CD4-positive, alpha-beta T cell treated with Interleukin-21 for 1 hour (primary cell): ENCODE data around the gene GABRB1.

Experiments
- DNase-seq: peaks from one replicate; pipeline ENCODE4 v3.0.0-alpha.2; 2020

The GABRB1 gene

DNA sequence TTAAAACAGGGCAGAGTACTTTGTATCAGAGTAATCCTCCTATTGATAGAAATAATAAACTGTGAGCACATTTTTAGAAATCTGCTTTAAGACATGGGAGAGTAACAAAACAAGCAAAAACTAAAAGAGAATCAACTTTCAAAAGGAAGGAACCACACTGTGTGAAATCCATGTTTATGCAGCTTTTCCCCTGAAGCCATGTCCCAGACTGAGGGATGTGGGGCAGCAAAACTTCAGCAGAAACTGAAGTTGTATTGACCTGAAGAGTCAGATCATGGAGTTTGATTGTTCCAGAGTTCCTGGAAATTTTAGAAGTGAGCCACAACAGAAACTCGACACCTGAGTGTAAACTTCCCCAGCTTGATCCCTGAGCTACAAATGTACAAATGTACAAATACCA is 378.9 kb downstream of the GABRB1 start:
- DNase-seq: no peak

DNA sequence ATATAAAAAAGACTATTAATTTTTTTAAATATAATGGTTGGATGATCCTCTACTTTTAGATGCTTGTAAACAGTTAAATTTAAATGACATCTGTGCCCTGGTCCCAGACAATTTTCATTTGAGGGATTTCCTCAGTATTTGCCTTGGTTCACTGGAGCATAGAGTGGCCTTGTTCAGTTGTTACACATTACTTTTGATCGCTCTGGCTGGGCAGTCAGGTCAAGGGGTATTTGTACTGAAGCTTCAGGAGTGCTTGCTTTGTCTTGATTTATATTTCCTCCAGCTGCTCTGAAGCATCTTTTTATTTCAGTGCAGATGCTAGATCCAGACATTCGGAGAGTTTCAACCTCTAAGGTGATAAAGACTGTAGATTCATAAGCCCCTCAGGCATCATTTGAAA is 382.2 kb downstream of the GABRB1 start:
- DNase-seq: no peak

DNA sequence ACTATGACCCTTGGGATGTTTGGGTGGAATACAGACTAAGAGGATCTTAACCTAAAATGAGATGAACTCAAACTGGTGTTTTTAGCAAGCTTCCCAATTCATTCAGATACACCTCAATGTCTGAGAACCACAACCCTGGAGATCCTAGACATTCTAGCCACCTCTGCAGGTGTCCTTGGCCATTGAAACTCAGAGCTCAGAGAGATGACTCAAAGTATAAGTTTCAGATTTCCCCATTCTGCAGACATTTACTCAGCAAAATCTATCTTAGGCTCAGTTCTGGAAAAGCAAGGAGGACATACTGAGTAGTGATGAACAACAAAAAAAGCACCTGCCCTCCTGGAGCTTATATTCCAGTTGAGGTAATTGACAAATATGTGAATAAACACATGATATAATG is 384.4 kb downstream of the GABRB1 start:
- no peak for DNase-seq

DNA sequence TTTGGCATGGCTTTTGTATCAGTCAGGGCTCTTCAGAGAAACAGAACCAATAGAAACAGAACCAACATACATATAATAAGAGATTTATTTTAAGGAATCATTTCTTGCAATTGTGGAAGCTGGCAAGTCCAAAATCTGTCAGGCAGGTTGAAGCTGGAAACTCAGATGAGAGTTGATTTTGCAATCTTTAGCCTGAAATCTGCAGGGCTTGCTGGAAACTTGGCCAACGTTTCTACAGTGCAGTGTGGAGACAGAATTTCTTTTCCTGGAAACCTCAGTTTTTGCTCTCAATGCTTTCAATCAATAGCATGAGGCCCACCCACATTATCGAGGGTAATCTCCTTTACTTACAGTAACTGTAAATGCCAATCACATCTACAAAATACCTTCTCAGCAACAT is 386.8 kb downstream of the GABRB1 start:
- DNase-seq: no peak

DNA sequence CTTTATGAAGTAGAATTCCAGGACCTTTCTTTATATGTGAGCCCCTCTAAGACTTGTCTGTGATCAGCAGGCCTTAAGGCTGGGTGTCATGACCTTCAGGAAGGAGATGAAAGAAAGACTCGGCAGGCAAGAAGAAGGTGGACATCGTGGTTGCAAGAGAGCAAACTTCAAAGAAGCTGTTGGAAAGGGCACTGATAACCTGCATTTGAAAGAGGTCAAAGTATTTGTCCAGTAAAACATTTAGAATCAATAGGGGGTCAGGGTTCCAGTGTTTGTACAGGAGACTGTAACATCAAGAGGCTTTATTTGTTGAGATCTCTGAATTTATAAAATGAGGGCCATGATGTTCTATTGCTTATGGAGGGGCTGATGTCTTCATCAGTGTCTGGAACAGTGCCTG is 387.9 kb downstream of the GABRB1 start:
- DNase-seq: no peak

DNA sequence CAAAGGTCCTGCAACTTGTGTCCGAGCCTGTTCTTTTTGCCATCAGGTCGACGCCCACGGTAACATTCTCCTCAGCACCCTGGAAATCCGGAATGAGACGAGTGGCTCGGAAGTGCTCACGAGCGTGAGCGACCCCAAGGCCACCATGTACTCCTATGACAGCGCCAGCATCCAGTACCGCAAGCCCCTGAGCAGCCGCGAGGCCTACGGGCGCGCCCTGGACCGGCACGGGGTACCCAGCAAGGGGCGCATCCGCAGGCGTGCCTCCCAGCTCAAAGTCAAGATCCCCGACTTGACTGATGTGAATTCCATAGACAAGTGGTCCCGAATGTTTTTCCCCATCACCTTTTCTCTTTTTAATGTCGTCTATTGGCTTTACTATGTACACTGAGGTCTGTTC is 394.3 kb downstream of the GABRB1 start:
- no peak for DNase-seq

DNA sequence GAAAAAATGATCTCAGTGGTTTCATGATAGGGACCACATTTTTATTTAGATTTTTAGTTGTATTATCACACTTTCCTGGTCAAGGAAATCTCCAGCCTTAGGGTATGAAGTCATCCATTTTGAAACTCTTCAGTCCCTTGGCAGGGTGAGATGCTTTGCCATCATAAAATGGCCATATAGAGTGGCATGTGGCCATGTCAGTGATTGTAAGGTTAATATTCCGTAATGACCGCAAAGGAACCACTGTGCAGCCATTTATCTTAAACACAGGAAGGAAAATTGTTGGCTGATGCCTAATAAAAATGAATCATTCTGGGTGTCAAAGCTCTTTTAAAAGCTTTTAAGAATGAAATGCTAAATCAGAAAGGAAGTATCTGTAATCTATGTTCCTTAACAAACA is 396.6 kb downstream of the GABRB1 start:
- no peak for DNase-seq

DNA sequence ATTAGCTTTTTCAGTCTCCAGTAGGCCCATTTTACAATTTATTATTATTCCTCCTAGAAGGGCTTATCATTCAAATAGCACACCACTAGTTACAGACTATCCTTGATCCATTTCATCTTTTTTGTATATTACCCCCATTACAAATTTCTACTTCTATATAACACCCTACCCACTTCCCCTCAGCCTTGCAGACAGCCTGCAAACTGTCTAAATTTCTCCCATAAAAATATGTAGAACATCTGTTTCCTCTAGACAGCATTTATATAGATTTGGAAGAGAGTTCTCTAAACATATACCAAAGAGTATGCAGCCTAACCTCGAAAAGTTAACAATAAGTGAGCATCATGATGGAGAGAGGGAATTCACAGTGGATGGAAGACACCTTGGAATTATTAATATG is 401.4 kb downstream of the GABRB1 start:
- no peak for DNase-seq

DNA sequence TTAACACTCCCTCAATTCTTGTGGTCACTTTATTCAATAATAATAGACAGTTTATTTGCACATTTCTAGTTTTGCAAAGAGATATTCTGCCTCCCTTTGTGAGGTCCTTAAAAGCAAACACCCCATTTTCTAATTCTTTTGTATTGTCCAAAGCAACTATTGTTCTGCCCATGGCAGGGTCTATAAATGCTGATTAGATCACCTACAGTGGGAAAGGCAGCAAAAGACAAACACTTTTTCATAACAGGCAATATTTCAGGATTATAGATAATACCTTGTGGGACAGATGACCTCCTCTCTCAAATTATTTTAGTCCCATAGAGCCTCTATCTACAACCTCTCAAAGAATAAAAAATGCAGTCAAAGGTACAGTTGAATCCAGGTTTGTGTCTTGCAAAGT is 403.6 kb downstream of the GABRB1 start:
- DNase-seq: no peak

DNA sequence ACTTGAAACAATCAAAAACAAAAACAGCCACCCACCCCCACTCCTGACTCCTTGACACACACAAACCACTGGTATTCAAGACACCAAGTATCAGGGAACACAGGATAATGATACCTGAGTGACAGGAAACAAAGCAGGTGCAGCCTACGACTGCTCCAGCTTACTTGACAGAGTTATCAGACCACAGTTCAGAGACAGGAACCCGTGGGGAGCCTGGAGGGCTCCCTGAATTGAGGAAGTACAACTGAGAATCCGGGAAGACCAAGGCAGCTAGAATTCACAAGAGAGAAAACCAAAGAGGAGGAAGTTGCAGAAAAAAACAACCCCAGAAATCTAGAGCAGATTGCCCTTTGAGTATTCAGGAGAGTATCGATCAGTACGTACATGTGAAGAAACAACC is 411.6 kb downstream of the GABRB1 start:
- no peak for DNase-seq

DNA sequence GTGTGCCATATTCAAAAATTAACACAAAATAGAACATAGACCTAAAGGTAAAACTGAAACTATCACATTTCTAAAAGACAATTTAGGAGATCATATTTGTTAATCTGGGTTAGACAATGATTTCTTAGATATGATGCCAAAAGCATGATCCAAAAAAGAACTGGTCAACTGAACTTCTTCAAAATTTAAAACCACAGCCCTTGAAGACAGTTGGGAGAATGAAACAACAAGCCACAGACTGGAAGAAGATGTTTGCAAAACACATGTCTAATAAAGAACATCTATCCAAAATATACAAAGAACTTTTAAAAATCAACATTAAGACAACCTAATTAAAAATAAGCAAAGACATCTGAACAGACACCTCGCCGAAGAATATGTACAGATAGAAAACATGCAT is 412.7 kb downstream of the GABRB1 start:
- DNase-seq: no peak

DNA sequence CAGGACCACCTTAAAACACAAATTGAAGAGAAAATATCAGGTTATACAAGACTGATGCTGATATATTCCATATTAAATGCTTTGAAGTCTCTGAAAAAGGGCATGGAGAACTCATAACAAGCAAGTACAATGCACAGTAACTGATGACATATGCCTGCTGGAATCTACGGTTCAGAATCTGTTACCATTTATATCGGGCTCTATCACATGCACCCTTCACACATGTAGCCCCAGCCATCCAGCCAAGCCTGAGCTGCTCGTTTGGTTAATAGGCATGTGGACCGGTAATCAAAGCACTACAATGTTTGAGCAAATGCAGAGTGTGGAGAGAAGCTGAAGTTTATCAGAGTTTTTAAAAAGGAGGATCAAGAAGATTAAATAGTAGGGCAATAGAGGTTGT is 420.3 kb downstream of the GABRB1 start:
- no peak for DNase-seq

DNA sequence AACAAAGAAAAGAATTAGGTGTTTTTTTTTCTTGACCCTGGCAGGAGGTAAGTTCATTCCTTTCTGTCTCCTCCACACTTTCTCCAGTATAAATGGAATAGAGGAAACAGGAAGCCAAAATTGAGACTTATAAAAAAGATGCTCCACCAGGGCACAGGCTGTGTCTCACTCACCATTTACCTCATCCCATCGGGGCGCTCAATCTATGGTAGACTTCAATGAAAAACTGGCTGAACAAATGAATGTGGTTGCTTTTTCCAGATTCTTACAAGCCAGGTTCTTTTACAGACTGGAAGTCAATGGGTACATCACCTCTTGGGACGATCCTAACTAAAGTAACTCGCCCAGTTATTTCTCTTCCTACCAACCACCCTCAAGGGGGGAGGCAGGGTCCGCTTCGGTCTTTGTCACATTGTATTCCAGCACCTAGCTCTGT is 431.4 kb downstream of the GABRB1 start:
- DNase-seq: no peak

DNA sequence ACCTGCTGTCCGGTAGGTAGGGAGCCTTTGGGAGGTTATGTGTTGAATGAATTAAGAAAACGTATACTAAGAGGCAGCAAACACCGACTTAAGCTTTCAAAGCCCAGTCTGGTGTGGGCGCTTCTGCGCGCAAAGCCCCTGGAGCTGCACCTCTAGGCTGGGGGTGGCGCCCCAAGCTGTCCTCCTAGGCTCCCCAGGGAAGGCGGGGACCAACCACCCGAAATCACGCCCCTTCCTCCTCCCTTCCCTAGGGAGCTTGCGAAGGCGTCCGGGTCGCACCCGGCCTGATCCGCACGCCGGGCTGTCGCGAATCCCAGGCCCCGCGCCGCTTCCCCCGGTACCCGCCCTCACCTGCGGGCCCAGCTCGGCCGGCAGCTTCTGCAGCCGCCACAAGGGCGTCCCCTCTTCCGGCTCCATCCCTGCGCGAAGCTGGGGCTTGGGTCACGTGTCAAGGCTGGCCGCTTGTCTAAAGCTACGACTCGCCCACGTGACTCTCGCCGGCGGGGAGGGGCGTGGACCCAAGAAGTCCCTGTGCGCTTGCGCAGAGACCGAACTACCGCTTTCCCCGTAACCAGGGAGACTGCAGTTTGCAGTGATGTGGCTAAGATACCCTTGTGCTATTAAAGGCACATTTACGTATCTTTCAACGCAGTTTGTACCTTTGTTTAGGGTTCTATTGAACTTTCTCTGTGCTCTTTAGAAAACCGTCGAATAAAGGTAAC is 432.0 kb downstream of the GABRB1 start, which contains the start of gene COMMD8:
COMMD8 (minus strand) TSS at position 468 of the 722 bp plus-strand sequence; CDS start at position 417, 51 bp downstream.
- peak; percentile 98 for DNase-seq

DNA sequence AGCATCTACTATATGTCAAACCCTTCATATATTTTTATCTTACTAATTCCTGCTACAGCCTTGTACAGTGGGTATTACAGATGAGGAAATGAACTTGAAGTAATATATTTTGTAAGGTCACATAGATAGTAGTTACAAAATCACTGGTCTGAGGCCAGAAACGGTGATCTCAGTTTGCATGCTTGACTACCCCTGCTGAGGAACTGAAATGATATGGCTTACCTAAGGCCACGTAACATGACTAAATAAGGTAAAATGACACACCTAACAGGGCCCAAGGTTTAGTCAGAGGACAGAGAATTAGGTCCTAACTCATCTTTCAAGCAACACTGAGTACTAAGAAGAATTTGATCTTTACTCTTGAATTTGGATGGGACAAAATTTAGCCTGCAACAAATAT is 433.6 kb downstream of the GABRB1 start:
- DNase-seq: no peak

DNA sequence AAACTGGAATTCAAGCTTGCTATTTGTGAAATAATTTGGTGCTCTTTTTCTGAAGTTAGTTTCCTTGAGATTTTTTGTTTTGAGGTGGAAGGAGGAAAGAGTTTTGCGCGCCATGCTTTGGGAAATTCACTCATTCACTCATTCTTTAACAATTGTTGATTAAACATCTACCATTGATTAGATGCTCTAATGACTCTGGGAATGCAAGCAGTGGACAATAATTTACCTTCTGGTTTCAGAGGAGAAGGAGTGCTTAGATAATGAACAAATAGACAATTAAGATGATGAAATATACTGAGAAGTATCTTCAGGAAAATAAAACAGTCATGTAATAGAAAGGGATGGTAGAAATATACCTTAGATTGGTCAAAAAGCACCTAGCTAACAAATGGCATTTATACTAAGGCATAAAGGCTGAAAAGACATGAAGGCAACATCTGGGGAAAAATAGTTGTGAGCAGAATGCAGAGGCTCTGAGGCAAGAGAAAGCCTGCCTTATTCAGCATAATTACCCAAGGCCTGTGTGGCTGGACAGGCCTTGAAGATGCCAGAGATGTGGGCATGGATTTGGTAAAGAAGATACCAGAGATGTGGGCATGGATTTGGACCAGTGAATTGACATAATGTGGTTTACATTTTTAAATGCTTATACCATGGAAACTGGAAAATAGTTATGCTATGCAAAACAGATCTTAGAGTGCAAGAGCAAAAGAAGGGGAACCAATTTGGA is 434.9 kb downstream of the GABRB1 start:
- no peak for DNase-seq

DNA sequence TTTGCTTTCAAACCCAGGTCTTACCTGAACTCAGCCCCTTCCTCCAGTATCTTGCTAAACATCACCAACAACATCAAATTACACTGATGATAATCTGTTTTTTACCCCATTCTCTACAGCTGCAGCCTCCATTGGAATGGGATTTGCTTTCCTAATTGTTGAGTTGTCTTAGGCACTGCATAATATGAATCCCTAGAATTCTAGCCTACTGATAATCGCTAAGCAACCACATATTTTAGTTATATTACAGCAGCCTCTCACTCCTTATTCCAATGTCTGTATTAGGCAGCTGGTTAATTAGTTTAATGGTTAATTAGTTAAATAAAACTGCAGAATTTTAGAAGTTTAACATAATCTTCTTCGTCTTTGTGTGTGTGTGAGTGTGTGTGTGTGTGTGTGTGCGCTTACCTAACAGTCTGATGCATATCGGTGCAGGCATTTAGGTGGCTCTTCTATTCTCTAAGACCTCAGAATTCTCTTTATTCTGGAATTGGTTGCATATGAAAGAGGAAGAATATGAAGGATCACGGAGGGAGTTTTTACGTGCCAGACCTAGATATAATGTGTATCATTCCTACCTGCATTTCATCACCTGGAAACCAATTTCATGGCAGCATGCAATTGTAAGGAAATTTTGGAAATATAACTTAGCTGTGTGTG is 437.5 kb downstream of the GABRB1 start:
- DNase-seq: no peak

DNA sequence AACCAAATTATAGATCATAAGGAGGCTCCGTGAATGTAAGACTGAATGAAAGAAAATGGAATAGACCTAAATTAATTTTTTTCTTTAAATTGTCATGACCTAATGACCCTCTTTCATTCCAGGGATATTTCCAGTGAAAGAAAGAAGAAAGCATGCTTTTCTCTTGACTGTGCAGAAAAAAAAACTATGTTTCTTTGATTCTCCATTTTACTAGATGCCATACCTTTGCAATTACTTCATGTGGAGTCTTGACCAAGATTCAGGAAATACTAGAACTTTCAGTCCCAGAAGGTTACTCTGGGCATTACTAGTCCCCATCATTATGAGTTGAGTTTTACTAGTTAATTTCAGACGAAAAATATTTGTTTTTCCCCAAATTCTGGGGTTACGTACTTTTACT is 438.6 kb downstream of the GABRB1 start:
- no peak for DNase-seq

DNA sequence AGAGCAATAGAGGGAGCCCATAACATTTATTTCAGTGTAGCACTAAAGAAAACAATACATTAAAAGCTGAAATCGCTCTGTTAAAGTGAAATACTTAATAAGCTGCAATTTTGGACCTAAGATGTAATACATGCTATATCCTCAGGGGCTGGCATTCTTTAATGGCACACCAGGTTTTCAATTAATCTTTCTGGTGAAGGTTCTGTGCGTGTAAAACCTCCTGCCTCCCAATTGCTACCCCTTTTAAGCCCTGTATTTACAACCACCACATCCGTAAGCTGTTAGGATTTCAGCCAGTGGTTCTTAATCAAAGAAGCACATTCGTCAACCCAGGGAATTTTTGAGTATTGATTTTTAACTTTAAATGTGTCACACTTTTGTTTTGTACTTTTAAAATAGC is 439.7 kb downstream of the GABRB1 start:
- DNase-seq: no peak

DNA sequence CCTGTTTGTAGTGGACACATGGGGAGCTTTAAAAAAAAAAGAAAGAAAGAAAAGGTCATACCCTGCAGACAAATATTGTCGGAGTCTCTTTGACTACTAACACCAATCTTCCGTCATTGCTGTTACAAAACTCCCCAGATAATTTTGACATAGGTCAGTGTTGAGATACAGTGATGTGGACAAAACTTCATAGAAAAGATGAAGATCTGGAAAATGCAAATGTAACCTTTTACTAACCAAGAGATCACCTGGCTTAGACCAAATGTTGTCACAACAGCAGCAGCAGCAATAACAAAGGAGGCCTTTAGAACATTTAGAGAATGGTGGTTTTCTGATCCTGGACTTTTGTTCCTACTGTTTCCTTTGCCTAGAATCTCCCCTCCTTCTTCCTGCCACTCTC is 440.2 kb downstream of the GABRB1 start:
- no peak for DNase-seq

DNA sequence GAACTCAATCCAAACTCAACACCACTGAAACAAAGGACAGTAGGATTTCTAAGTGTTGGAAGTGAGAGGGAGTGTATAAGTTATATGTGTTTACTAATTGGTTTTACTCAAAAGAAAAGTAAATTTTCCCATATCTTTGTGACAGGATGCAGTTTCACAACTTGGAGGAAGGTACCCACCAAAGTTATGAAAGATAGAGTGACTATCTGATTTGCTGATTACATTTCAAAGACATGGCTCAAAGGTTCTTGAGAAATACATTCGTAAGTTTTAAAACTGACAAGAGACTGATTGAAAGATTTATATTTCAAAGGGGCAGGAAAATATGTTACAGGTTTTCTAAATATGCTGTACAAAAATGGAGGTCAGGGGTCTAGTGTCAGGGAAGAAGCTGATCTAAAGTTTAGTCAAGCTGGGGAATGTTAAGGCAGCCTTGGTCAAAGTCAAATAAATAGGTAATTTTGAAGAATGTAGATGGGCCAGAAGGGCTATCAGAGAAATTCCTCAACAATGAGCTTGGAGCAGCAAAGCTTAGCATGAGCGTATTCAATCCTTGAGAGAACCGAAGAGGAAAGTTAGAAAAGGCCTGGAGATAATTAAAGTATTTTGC is 441.9 kb downstream of the GABRB1 start:
- no peak for DNase-seq

DNA sequence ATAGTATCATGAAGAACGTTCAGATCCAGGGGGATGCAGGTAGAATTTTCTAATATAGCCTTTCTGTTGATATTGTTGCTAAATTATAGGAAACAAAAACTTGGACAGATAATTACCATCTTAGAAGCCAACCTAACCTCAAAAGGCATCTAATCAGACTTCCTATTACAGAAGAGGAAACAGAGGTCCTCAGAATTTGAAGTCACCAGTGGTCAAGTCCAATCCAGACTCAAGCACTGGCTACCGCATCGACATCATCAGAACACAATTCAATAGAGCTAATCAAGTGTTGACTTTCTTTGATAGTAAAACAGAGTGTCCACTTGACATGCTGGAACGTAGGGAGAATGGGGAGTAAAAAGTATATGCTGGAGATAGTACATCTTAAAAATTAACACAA is 443.4 kb downstream of the GABRB1 start:
- DNase-seq: no peak

DNA sequence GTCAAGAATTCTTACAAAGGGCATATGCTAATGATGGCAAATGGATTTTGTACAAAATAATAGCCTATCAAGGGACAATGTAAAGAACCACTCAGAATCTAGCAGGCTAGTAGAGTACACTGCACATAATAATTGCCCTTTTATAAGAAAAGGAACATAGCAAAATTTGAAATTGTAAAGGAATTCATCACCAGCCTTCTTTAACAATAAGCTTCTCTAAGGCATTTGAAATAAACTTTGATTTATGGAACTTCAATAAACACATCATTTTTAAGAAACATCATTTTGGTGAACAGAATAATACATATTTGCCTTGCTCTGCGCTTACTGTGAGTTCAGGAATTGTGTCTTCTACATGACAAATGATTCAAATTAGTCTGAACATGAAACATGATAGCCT is 444.0 kb downstream of the GABRB1 start:
- DNase-seq: no peak
